Right cardiac atrium (tissue), 5 donors: ENCODE results near the gene GCNT2. TPM values are rescaled to one million over a fixed set of nuclear protein-coding genes. Genes with fewer than 3 reads are reported as not detected.
A peak's percentile ranks its signal among the peaks of the same experiment; 100 is the strongest.
"Not testable (repeated sequence)": the region's sequence is repeated elsewhere in the genome, so short reads cannot be mapped to it uniquely, and the experiment has no call there.

ENCODE experiments used
- ATAC-seq, 2 donors: fragments of 200-7000 bp; cut with Tn5 transposase; one replicate each; pipeline versions ENCODE4 v1.8.0 to v1.9.1; 2020; ENCODE audit warnings: moderate library complexity in 2 of 2, mild to moderate bottlenecking in 1 of 2
- DNase-seq, 3 donors: peaks; one replicate each; pipeline ENCODE4 v3.0.0-alpha.2; 2020
- H3K27ac ChIP-seq: one replicate; pipeline ENCODE4 v1.5.1; 2013; ENCODE audit warnings: mild to moderate bottlenecking, low read length, control low read depth, moderate library complexity
- H3K27me3 ChIP-seq: one replicate; pipeline ENCODE4 v1.6.1; 2013; ENCODE audit not compliant: control insufficient read depth, insufficient read depth
- H3K4me1 ChIP-seq: one replicate; pipeline ENCODE4 v1.6.1; 2013; ENCODE audit warnings: low read length; ENCODE audit not compliant: control insufficient read depth, insufficient read depth
- H3K4me3 ChIP-seq: one replicate; pipeline ENCODE4 v1.5.1; 2013; ENCODE audit warnings: low read length, control low read depth
- H3K9me3 ChIP-seq: one replicate; pipeline ENCODE4 v1.6.1; 2013; ENCODE audit warnings: low read length; ENCODE audit not compliant: control insufficient read depth
- WGBS: extraction: QIAGEN DNeasy Blood & Tissue Kit; methylation state at CpG from one replicate; pipeline ENCODE4 v1.1.7; 2013; 5-methylcytosine and 5-hydroxymethylcytosine counted together
- intact Hi-C, 4 donors: fragments of 100-400 bp; cut with DNase I; formaldehyde crosslinking; loops; one replicate each; pipeline versions ENCODE4 v1.11.0 to v1.14.0; 2022 to 2023
- polyA plus RNA-seq: library from polyadenylated mRNA; stranded (reverse); fragments of 200-250 nt; gene quantifications from one replicate; pipeline ENCODE4 v1.2.3, GENCODE V29; 2013
- total RNA-seq, 4 donors: library from RNA; stranded (reverse); fragmentation: NEBNext Ultra II Directional; extraction: Animal tissue kit (Norgen Biotek cat#: 25700); gene quantifications; one replicate each; pipeline ENCODE4 v1.2.1, GENCODE V29; 2021
- donor health status: healthy with polysubstance abuse.
- donor health status: DM: no; HTN: yes; CAD: no.
- donor health status: DM: no; HTN: no; CAD: no.
- donor health status: DM: no; HTN: yes; CAD: no; lungs with severe emphysema.
- donor health status: DM: yes; HTN: yes; CAD: no.

Gene GCNT2
- total and polyA plus RNA-seq, 5 donors, result 3.4 to 10.4 (median 6.9) TPM

GRCh38 chr6:10559522-10560152, 38.5 kb downstream of the GCNT2 start:
- peaks cover 2% of the 10 kb centered on the region for H3K4me1 ChIP-seq
- no peaks in the 10 kb centered on the region for H3K27me3 ChIP-seq
- no peaks in the 10 kb centered on the region for H3K9me3 ChIP-seq
- intact Hi-C loops, result no loop called here
- ATAC-seq (no peak), DNase-seq (no peak)
- no peak overlapping the region for H3K27ac ChIP-seq
- 71% methylated on average over 9 of the region's 9 CpGs for WGBS
- no peak overlapping the region for H3K4me3 ChIP-seq

GRCh38 chr6:10561611-10562199, 40.6 kb downstream of the GCNT2 start:
- Histone ChIP-seq H3K27ac (no peak overlapping the region), H3K27me3 (no peaks in the 10 kb centered on the region), H3K4me1 (no peaks in the 10 kb centered on the region), H3K9me3 (no peaks in the 10 kb centered on the region), H3K4me3 (no peak overlapping the region)
- WGBS, result 49% methylated on average over 9 of the region's 9 CpGs
- DNase-seq (no peak), ATAC-seq (no peak)
- intact Hi-C loops, result no loop called here

- Histone ChIP-seq H3K4me3 (no peak overlapping the region), H3K27me3 (no peaks in the 10 kb centered on the region), H3K4me1 (no peaks in the 10 kb centered on the region), H3K9me3 (no peaks in the 10 kb centered on the region), H3K27ac (no peak overlapping the region)
- no peak for ATAC-seq
- intact Hi-C loops, result no loop called here
- no peak for DNase-seq
- WGBS, result 76% methylated on average over 13 of the region's 13 CpGs
Measured at GRCh38 chr6:10564975-10565673, 44.0 kb downstream of the GCNT2 start.

GRCh38 chr6:10565913-10566312, 44.8 kb downstream of the GCNT2 start:
- Histone ChIP-seq H3K27ac (no peak overlapping the region), H3K27me3 (no peaks in the 10 kb centered on the region), H3K9me3 (no peaks in the 10 kb centered on the region), H3K4me1 (no peaks in the 10 kb centered on the region), H3K4me3 (no peak overlapping the region)
- ATAC-seq (peak; percentile 56 to 90), DNase-seq (peak in 1 of 3 donors; percentile 58)
- intact Hi-C loops, result no loop called here
- WGBS, result 56% methylated on average over 9 of the region's 9 CpGs

- no peaks in the 10 kb centered on the region for H3K4me1 ChIP-seq
- DNase-seq, result no peak
- 59% methylated on average over 6 of the region's 6 CpGs for WGBS
- no peak overlapping the region for H3K4me3 ChIP-seq
- no peaks in the 10 kb centered on the region for H3K9me3 ChIP-seq
- ATAC-seq, result no peak
- H3K27me3 ChIP-seq, result no peaks in the 10 kb centered on the region
- intact Hi-C loops, result no loop called here
- H3K27ac ChIP-seq, result no peak overlapping the region
Measured at GRCh38 chr6:10567256-10568026, 46.3 kb downstream of the GCNT2 start.

GRCh38 chr6:10569392-10570127, 48.4 kb downstream of the GCNT2 start:
- Histone ChIP-seq H3K4me3 (no peak overlapping the region), H3K9me3 (no peaks in the 10 kb centered on the region), H3K27ac (no peak overlapping the region), H3K4me1 (no peaks in the 10 kb centered on the region), H3K27me3 (no peaks in the 10 kb centered on the region)
- 86% methylated on average over 5 of the region's 5 CpGs for WGBS
- DNase-seq (no peak), ATAC-seq (no peak)
- intact Hi-C loops, result no loop called here

- H3K4me3 ChIP-seq, ATAC-seq, H3K27ac ChIP-seq, H3K4me1 ChIP-seq, DNase-seq, H3K27me3 ChIP-seq, H3K9me3 ChIP-seq, intact Hi-C loops: not testable (repeated sequence)
- 95% methylated on average over 5 of the region's 5 CpGs for WGBS
Measured at GRCh38 chr6:10575519-10575918, 54.4 kb downstream of the GCNT2 start.

GRCh38 chr6:10576226-10576625, 55.1 kb downstream of the GCNT2 start:
- intact Hi-C loops, result no loop called here
- 43% methylated on average over 4 of the region's 4 CpGs for WGBS
- peak; percentile 22 to 66 for ATAC-seq

GRCh38 chr6:10577112-10577511, 56.0 kb downstream of the GCNT2 start:
- no peak overlapping the region for H3K4me3 ChIP-seq
- WGBS, result 77% methylated on average over 8 of the region's 8 CpGs
- no peak for ATAC-seq

More at GRCh38 chr6:10576226-10576625, 55.1 kb downstream of the GCNT2 start:
- no peaks in the 10 kb centered on the region for H3K9me3 ChIP-seq
- no peaks in the 10 kb centered on the region for H3K4me1 ChIP-seq
- H3K4me3 ChIP-seq, result no peak overlapping the region
- no peak for DNase-seq
- no peaks in the 10 kb centered on the region for H3K27me3 ChIP-seq
- H3K27ac ChIP-seq, result no peak overlapping the region

GRCh38 chr6:10578723-10579122, 57.6 kb downstream of the GCNT2 start:
- no peak for DNase-seq
- H3K4me3 ChIP-seq, result no peak overlapping the region
- intact Hi-C loops, result no loop called here
- 96% methylated on average over 5 of the region's 5 CpGs for WGBS
- no peaks in the 10 kb centered on the region for H3K9me3 ChIP-seq
- H3K27ac ChIP-seq, result no peak overlapping the region
- ATAC-seq, result no peak
- H3K4me1 ChIP-seq, result peaks cover 2% of the 10 kb centered on the region
- no peaks in the 10 kb centered on the region for H3K27me3 ChIP-seq

More at GRCh38 chr6:10577112-10577511, 56.0 kb downstream of the GCNT2 start:
- no peak for DNase-seq
- Histone ChIP-seq H3K27me3 (no peaks in the 10 kb centered on the region), H3K9me3 (no peaks in the 10 kb centered on the region), H3K27ac (no peak overlapping the region), H3K4me1 (no peaks in the 10 kb centered on the region)
- intact Hi-C loops, result no loop called here
